ENCODE data around the gene SEMA3C. TPM values are rescaled to one million over a fixed set of nuclear protein-coding genes. Genes with fewer than 3 reads are reported as not detected.
A peak's percentile ranks its signal among the peaks of the same experiment; 100 is the strongest.

The SEMA3C gene
- total RNA-seq, 4 donors from 2014 or later = 117 to 181 (median 158) TPM

DNA sequence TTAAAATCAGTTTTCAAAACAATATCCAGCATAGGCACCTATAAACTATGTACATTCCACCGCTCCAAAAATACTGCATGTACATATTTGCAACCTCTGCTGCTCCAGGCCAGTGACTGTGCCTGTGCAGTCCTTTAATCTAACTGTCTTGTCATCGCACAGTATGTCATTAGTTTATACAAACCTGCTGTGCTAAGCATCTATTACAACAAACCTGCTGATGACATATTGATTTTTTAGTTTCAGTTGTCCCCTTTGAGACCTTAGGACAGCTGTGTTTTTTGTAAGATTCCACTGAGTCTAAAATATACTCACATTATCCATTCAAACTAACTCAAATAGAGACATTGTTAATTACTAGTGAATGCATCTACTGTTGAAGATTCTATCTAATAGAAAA lies 33.1 kb downstream of the SEMA3C start:
- Histone ChIP-seq H3K4me3 (no peak overlapping the region), H3K27me3 (no peaks in the 10 kb centered on the region), H3K4me1 (peaks cover 29 to 70% (median 61%) of the 10 kb centered on the region in 4 donors), H3K36me3 (peaks cover 0 to 4% (median 1%) of the 10 kb centered on the region in 4 donors), H3K27ac (replicated peaks in 1 of 4) (peak overlapping the region in 3 of 4 donors; percentile 76 to 79 (median 78)), H3K9me3 (no peaks in the 10 kb centered on the region)
- intact Hi-C loops (cut with DNase I) = no loop called here
- WGBS = 58% methylated on average over 2 of the region's 2 CpGs
- TF ChIP-seq, protein P1, sequence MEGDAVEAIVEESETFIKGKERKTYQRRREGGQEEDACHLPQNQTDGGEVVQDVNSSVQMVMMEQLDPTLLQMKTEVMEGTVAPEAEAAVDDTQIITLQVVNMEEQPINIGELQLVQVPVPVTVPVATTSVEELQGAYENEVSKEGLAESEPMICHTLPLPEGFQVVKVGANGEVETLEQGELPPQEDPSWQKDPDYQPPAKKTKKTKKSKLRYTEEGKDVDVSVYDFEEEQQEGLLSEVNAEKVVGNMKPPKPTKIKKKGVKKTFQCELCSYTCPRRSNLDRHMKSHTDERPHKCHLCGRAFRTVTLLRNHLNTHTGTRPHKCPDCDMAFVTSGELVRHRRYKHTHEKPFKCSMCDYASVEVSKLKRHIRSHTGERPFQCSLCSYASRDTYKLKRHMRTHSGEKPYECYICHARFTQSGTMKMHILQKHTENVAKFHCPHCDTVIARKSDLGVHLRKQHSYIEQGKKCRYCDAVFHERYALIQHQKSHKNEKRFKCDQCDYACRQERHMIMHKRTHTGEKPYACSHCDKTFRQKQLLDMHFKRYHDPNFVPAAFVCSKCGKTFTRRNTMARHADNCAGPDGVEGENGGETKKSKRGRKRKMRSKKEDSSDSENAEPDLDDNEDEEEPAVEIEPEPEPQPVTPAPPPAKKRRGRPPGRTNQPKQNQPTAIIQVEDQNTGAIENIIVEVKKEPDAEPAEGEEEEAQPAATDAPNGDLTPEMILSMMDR (IDR thresholded peaks at IDR 0.05) = no peak
- no peak for TF ChIP-seq POLR2AphosphoS5 (IDR thresholded peaks at IDR 0.05)
- TF ChIP-seq POLR2A (IDR thresholded peaks at IDR 0.05; ENCODE audit: low read depth) = no peak
- TF ChIP-seq EP300 (IDR thresholded peaks at IDR 0.05) = no peak
- no peak for DNase-seq (ENCODE audit: extremely low spot score)

DNA sequence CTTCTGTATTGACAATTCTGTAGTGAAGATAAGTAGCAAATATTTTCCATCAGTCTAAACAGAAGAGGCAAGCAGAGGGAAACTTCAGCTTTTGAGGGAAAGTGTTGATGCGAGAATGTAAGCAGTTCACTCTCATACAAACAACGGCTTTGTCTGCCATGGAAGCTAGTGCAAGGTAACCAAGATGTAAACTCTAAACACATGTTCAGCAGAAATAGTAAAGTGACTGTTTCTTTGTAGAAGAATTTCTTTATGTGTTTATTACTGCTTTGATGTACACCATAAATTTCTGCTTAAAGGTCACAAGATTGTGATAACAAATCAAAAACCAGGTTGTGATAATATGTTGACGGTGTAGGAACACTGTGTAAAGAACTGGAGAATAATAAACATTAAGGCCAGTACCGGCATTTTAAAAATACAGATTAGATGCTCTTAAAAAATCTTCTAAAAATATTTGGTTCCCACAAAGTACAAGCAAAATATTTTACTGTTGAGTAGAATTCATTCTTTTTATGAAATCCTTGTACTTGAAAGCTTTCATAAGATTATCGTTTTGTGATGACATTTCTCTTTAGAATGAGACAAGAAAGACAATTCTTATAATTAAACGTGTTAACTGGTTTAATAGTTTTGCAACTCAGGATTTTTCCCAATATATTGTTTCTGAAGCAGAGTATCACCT lies 34.2 kb downstream of the SEMA3C start:
- Histone ChIP-seq H3K9me3 (no peaks in the 10 kb centered on the region), H3K27me3 (no peaks in the 10 kb centered on the region), H3K36me3 (peaks cover 0 to 4% (median 1%) of the 10 kb centered on the region in 4 donors), H3K4me3 (no peak overlapping the region), H3K27ac (replicated peaks in 1 of 4) (peak overlapping the region; percentile 72 to 79 (median 77)), H3K4me1 (peaks cover 24 to 70% (median 63%) of the 10 kb centered on the region in 4 donors)
- intact Hi-C loops (cut with DNase I) = no loop called here
- WGBS = 56% methylated on average over 6 of the region's 6 CpGs
- DNase-seq (ENCODE audit: extremely low spot score) = no peak
- TF ChIP-seq POLR2A (IDR thresholded peaks at IDR 0.05; ENCODE audit: low read depth) = no peak
- TF ChIP-seq, protein P1 (IDR thresholded peaks at IDR 0.05) = no peak
- no peak for TF ChIP-seq EP300 (IDR thresholded peaks at IDR 0.05)

DNA sequence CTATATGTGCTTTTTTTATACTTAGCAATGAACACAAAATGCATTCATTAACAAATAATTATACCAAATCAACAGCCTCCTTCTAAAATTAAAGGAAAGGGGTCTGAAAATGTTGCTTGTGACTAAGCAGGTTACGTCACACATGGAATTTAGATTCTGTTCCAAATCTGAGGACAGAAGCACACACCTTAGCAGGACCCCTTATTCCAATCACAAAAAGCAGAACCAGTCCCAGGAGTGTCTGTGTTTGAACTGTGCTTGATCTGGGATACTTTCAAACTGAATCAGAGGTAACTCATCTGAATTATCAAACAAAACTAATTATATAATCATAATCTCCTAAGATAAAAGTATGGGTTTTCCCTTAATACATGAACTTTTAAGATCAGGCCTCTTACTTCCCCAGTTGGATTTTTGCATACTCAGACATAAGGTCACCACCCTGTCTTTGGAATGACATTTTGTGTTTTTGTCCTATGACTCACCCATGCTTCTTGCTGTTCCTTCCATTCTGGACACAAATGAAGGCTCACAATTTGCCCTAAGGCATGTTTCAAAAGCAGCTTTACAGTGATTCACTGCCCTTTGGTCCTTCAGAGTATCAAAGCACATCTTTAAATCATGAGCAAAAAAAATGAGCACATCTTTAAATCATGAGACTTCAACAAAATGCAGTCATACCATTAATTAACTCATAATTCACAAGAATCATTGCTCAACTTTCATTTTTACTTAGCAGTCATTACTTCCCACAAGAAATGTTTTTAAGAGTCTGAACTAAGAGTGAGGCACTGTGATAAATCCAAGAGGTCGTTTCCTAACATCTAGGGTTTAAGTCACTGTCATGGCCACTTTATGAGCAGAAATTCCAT lies 35.5 kb downstream of the SEMA3C start:
- H3K4me1 ChIP-seq = peaks cover 24 to 77% (median 73%) of the 10 kb centered on the region in 4 donors

DNA sequence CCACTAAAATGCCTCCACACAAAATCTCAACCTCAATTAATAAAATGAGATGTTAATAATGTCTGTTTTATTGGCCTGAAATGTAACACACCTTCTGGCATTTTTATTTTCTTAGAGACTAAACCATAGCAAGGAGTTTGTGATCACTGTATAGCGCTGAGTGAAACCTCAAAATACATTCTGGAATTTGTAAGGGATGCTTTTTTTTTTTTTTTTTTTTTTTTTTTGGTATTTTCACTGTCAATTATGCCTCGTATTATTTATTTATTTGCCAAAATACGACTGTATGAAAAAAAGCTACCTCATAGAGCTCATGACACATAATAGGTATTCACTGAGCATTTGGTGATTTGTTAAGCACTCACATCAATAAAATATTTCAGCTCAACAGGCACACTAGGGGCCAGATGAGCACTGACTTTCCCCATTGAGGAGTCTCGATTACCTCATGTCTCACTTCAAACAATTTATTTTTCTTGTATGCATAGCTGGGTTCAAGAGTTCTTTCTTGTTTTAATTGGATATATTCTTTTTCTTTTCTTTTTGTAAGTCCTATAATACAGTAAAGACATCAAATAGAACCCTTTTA lies 36.5 kb downstream of the SEMA3C start:
- peak overlapping the region; percentile 72 to 79 (median 77) for H3K27ac ChIP-seq (replicated peaks in 1 of 4)

More for the DNA sequence above, 35.5 kb downstream of the SEMA3C start:
- Histone ChIP-seq H3K27ac (replicated peaks in 1 of 4) (peak overlapping the region; percentile 72 to 79 (median 77)), H3K27me3 (no peaks in the 10 kb centered on the region), H3K4me3 (peak overlapping the region in 1 of 4 donors; percentile 8), H3K9me3 (no peaks in the 10 kb centered on the region), H3K36me3 (peaks cover 0 to 4% (median 1%) of the 10 kb centered on the region in 4 donors)
- no peak for DNase-seq (ENCODE audit: extremely low spot score)
- intact Hi-C loops (cut with DNase I) = no loop called here
- WGBS = 28% methylated on average over 2 of the region's 2 CpGs
- TF ChIP-seq POLR2AphosphoS5 (IDR thresholded peaks at IDR 0.05) (peak; percentile 45 to 78), POLR2A (IDR thresholded peaks at IDR 0.05; ENCODE audit: low read depth) (no peak)

More for the DNA sequence above, 36.5 kb downstream of the SEMA3C start:
- Histone ChIP-seq H3K36me3 (no peaks in the 10 kb centered on the region), H3K9me3 (no peaks in the 10 kb centered on the region), H3K4me1 (peaks cover 25 to 83% (median 77%) of the 10 kb centered on the region in 4 donors), H3K4me3 (no peak overlapping the region), H3K27me3 (no peaks in the 10 kb centered on the region)
- WGBS = 71% methylated on average over 4 of the region's 4 CpGs
- no peak for DNase-seq (ENCODE audit: extremely low spot score)
- intact Hi-C loops (cut with DNase I) = no loop called here
- TF ChIP-seq, protein P1 (IDR thresholded peaks at IDR 0.05) = no peak
- no peak for TF ChIP-seq EP300 (IDR thresholded peaks at IDR 0.05)
- no peak for TF ChIP-seq POLR2A (IDR thresholded peaks at IDR 0.05; ENCODE audit: low read depth)
- TF ChIP-seq POLR2AphosphoS5 (IDR thresholded peaks at IDR 0.05) = no peak
